Glutamatergic neuron (in vitro differentiated cells): ENCODE measurements around the gene ALDOC. TPM values are rescaled to one million over a fixed set of nuclear protein-coding genes. Genes with fewer than 3 reads are reported as not detected.

ENCODE experiments used
- DNase-seq: peaks from one replicate; pipeline ENCODE4 v3.0.0; 2022
- H3K27ac Mint-ChIP-seq: one replicate; pipeline ENCODE4 v1.8.0; 2020; ENCODE audit warnings: mild to moderate bottlenecking, mixed read lengths, inconsistent platforms; ENCODE audit not compliant: unreplicated experiment
- H3K27me3 Mint-ChIP-seq: one replicate; pipeline ENCODE4 v1.8.0; 2020; ENCODE audit warnings: mild to moderate bottlenecking, moderate library complexity, mixed read lengths, inconsistent platforms; ENCODE audit not compliant: unreplicated experiment
- H3K36me3 Mint-ChIP-seq: one replicate; pipeline ENCODE4 v1.8.0; 2020; ENCODE audit warnings: mild to moderate bottlenecking, mixed read lengths, inconsistent platforms; ENCODE audit not compliant: unreplicated experiment
- H3K4me1 Mint-ChIP-seq: one replicate; pipeline ENCODE4 v1.8.0; 2020; ENCODE audit warnings: mild to moderate bottlenecking, low read depth, mixed read lengths, inconsistent platforms; ENCODE audit not compliant: unreplicated experiment
- H3K4me3 Mint-ChIP-seq: one replicate; pipeline ENCODE4 v1.8.0; 2020; ENCODE audit warnings: mild to moderate bottlenecking, mixed read lengths, inconsistent platforms; ENCODE audit not compliant: unreplicated experiment
- H3K9me3 Mint-ChIP-seq: one replicate; pipeline ENCODE4 v1.8.0; 2020; ENCODE audit warnings: mild to moderate bottlenecking, moderate library complexity, mixed read lengths, inconsistent platforms; ENCODE audit not compliant: unreplicated experiment
- CTCF ChIP-seq: fragments of 200-600 bp; sonication (generic); IDR thresholded peaks from one replicate; pipeline ENCODE4 v1.5.0; 2021; ENCODE audit not compliant: partially characterized antibody, unreplicated experiment
- total RNA-seq: library from RNA; stranded (reverse); fragmentation: NEBNext Ultra II Directional; extraction: Animal tissue kit (Norgen Biotek cat#: 25700); gene quantifications from one replicate; pipeline ENCODE4 v1.2.1, GENCODE V29; 2021; ENCODE audit not compliant: unreplicated experiment

ALDOC gene
- total RNA-seq, 1 donor from 2014 or later = 50.9 TPM

GRCh38 chr17:28573521-28573920 is 3.2 kb downstream of the ALDOC start:
- no peak overlapping the region for H3K4me3 Mint-ChIP-seq
- no peak for DNase-seq
- H3K9me3 Mint-ChIP-seq = peaks cover 8% of the 10 kb centered on the region
- no peak overlapping the region for H3K27ac Mint-ChIP-seq
- H3K4me1 Mint-ChIP-seq = peaks cover 6% of the 10 kb centered on the region
- peaks cover 4% of the 10 kb centered on the region for H3K27me3 Mint-ChIP-seq
- H3K36me3 Mint-ChIP-seq = no peaks in the 10 kb centered on the region
- no peak for TF ChIP-seq CTCF

- Mint-ChIP-seq H3K4me1 (peaks cover 6% of the 10 kb centered on the region), H3K36me3 (no peaks in the 10 kb centered on the region), H3K27ac (no peak overlapping the region), H3K9me3 (peaks cover 8% of the 10 kb centered on the region), H3K27me3 (peaks cover 4% of the 10 kb centered on the region), H3K4me3 (no peak overlapping the region)
- TF ChIP-seq CTCF = no peak
- DNase-seq = no peak
Observed at GRCh38 chr17:28573040-28573380, 3.7 kb downstream of the ALDOC start.

GRCh38 chr17:28572259-28573039 is 4.2 kb downstream of the ALDOC start:
- Mint-ChIP-seq H3K27ac (no peak overlapping the region), H3K4me1 (peaks cover 6% of the 10 kb centered on the region), H3K27me3 (peaks cover 4% of the 10 kb centered on the region), H3K9me3 (peaks cover 10% of the 10 kb centered on the region), H3K4me3 (peak overlapping the region; percentile 99), H3K36me3 (no peaks in the 10 kb centered on the region)
- no peak for TF ChIP-seq CTCF
- no peak for DNase-seq

- Mint-ChIP-seq H3K4me3 (peak within 1 kb of the TSS; percentile 99), H3K9me3 (peaks cover 10% of the 10 kb centered on the region)
- DNase-seq = peak; percentile 98
Observed at GRCh38 chr17:28571361-28572122, 5.2 kb downstream of the ALDOC start, which contains the start of gene PIGS. PIGS (minus strand) TSS chr17:28571524; CDS start chr17:28571496, 28 bp downstream.

More at GRCh38 chr17:28571361-28572122, 5.2 kb downstream of the ALDOC start, which contains the start of gene PIGS:
- Mint-ChIP-seq H3K4me1 (peaks cover 8% of the 10 kb centered on the region), H3K27me3 (peaks cover 4% of the 10 kb centered on the region), H3K36me3 (no peaks in the 10 kb centered on the region), H3K27ac (peak within 1 kb of the TSS; percentile 87)
- TF ChIP-seq CTCF = no peak
